Measurements from ENCODE around the gene TAF3.

TAF3 gene

GRCh38 chr10:8061274-8062211, 243.2 kb downstream of the TAF3 start:
- no peak for FAIRE-seq

GRCh38 chr10:8063128-8063908, 245.0 kb downstream of the TAF3 start:
- FAIRE-seq, result no peak

GRCh38 chr10:8063935-8064334, 245.6 kb downstream of the TAF3 start:
- no peak for FAIRE-seq

- no peak for FAIRE-seq
These were observed 246.1 kb downstream of the TAF3 start for GRCh38 chr10:8064436-8064835.

GRCh38 chr10:8065651-8066050, 247.3 kb downstream of the TAF3 start:
- no peak for FAIRE-seq

GRCh38 chr10:8066124-8066523, 247.8 kb downstream of the TAF3 start:
- FAIRE-seq, result no peak

Measured in endometrium (tissue), 2 donors.